Muscle of arm (tissue), 14 donors: ENCODE measurements around the gene IQGAP1. TPM values are rescaled to one million over a fixed set of nuclear protein-coding genes. Genes with fewer than 3 reads are reported as not detected.
A peak's percentile ranks its signal among the peaks of the same experiment; 100 is the strongest.
"Not testable (repeated sequence)": the region's sequence is repeated elsewhere in the genome, so short reads cannot be mapped to it uniquely, and the experiment has no call there.

Source experiments
- DNase-seq: peaks from one replicate; pipeline ENCODE4 v3.0.0-alpha.2; 2013
- long read RNA-seq, 11 donors: transcript quantifications; one replicate each; lab custom pipeline, GENCODE V29; 2026
- polyA plus RNA-seq, 12 donors: library from polyadenylated mRNA; unstranded; fragments of 120-200 nt; gene quantifications; one replicate each; pipeline ENCODE4 v1.2.1, GENCODE V29; 2013; ENCODE audit not compliant: insufficient read length in 12 of 12

The IQGAP1 gene, protein sequence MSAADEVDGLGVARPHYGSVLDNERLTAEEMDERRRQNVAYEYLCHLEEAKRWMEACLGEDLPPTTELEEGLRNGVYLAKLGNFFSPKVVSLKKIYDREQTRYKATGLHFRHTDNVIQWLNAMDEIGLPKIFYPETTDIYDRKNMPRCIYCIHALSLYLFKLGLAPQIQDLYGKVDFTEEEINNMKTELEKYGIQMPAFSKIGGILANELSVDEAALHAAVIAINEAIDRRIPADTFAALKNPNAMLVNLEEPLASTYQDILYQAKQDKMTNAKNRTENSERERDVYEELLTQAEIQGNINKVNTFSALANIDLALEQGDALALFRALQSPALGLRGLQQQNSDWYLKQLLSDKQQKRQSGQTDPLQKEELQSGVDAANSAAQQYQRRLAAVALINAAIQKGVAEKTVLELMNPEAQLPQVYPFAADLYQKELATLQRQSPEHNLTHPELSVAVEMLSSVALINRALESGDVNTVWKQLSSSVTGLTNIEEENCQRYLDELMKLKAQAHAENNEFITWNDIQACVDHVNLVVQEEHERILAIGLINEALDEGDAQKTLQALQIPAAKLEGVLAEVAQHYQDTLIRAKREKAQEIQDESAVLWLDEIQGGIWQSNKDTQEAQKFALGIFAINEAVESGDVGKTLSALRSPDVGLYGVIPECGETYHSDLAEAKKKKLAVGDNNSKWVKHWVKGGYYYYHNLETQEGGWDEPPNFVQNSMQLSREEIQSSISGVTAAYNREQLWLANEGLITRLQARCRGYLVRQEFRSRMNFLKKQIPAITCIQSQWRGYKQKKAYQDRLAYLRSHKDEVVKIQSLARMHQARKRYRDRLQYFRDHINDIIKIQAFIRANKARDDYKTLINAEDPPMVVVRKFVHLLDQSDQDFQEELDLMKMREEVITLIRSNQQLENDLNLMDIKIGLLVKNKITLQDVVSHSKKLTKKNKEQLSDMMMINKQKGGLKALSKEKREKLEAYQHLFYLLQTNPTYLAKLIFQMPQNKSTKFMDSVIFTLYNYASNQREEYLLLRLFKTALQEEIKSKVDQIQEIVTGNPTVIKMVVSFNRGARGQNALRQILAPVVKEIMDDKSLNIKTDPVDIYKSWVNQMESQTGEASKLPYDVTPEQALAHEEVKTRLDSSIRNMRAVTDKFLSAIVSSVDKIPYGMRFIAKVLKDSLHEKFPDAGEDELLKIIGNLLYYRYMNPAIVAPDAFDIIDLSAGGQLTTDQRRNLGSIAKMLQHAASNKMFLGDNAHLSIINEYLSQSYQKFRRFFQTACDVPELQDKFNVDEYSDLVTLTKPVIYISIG (N-terminal part only)
- polyA plus RNA-seq: 100 to 1,000 TPM in 5 of 12 donors, 10 to 100 TPM in 7; 66.2 to 209 (median 87.6) TPM
- long read RNA-seq, donor 1, full-length matches to known transcripts: 16 of 71 reads
- long read RNA-seq, donor 1, partial matches to known transcripts: 55 of 71 reads
- long read RNA-seq, donor 1, other reads (novel, unspliced or antisense): 0 of 71 reads
- long read RNA-seq, donor 2, full-length matches to known transcripts: 10 of 19 reads
- long read RNA-seq, donor 2, partial matches to known transcripts: 9 of 19 reads
- long read RNA-seq, donor 2, other reads (novel, unspliced or antisense): 0 of 19 reads
- long read RNA-seq, donor 3: 0 reads
- long read RNA-seq, donor 4, full-length matches to known transcripts: 3 of 8 reads
- long read RNA-seq, donor 4, partial matches to known transcripts: 5 of 8 reads
- long read RNA-seq, donor 4, other reads (novel, unspliced or antisense): 0 of 8 reads
- long read RNA-seq, donor 5, full-length matches to known transcripts: 5 of 21 reads
- long read RNA-seq, donor 5, partial matches to known transcripts: 16 of 21 reads
- long read RNA-seq, donor 5, other reads (novel, unspliced or antisense): 0 of 21 reads
- long read RNA-seq, donor 6, full-length matches to known transcripts: 3 of 3 reads
- long read RNA-seq, donor 6, partial matches to known transcripts: 0 of 3 reads
- long read RNA-seq, donor 6, other reads (novel, unspliced or antisense): 0 of 3 reads
- long read RNA-seq, donor 7, full-length matches to known transcripts: 2 of 7 reads
- long read RNA-seq, donor 7, partial matches to known transcripts: 5 of 7 reads
- long read RNA-seq, donor 7, other reads (novel, unspliced or antisense): 0 of 7 reads
- long read RNA-seq, donor 8, full-length matches to known transcripts: 6 of 26 reads
- long read RNA-seq, donor 8, partial matches to known transcripts: 20 of 26 reads
- long read RNA-seq, donor 8, other reads (novel, unspliced or antisense): 0 of 26 reads
- long read RNA-seq, donor 9, partial matches to known transcripts: 6 of 8 reads
- long read RNA-seq, donor 9, other reads (novel, unspliced or antisense): 0 of 8 reads
- long read RNA-seq, donor 10, full-length matches to known transcripts: 1 of 1 reads
- long read RNA-seq, donor 10, partial matches to known transcripts: 0 of 1 reads
- long read RNA-seq, donor 10, other reads (novel, unspliced or antisense): 0 of 1 reads
- long read RNA-seq, donor 11, full-length matches to known transcripts: 5 of 28 reads
- long read RNA-seq, donor 11, partial matches to known transcripts: 23 of 28 reads
- long read RNA-seq, donor 11, other reads (novel, unspliced or antisense): 0 of 28 reads

- peak; percentile 95 for DNase-seq
Observed at GRCh38 chr15:90387534-90388461, at the start of gene IQGAP1. TSS of gene IQGAP1 (plus strand) at chr15:90388242. CDS start at chr15:90388342, 100 bp downstream.

DNA sequence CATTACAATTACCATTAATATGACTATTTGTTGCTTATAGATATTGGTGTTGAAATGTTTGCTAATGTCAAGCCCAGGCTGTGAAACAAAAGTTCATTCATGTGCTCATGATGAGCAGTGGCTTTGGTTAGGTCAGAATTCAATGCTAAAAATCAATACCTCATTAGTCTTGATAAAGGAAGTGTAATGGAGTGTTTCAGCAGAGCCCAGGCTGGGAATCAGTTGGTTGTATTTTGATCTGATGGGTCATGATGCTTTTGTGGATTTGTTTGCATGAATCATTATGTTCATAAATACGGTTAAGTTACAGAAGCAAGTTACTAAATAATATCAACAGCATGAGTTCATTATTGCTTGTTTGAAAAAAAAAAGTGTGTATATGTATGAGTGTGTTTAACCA is 49.5 kb upstream of the IQGAP1 start:
- no peak for DNase-seq

DNA sequence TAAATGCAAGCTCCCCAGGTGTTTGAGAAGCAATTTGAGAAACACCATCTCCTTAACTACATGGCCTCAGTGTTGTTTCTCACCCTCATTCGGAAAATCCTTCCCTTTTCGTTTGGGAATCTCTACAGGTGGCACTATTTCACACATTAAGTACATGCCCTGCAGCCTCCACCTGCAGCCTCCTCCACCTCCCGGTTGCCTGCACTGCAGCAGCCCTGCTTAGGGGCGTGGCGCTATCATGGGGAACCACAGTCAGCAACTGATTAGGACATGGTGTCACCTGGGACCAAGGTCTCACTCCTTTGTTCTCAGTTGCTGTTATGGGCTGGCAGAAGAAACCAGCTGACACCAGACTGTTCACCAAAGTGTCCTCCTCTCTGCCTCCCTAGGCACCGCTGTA is 47.7 kb upstream of the IQGAP1 start:
- DNase-seq: no peak

- DNase-seq: no peak
Observed at GRCh38 chr15:90343302-90343790, 44.7 kb upstream of the IQGAP1 start.

- DNase-seq: no peak
Observed at GRCh38 chr15:90344662-90345061, 43.4 kb upstream of the IQGAP1 start.

GRCh38 chr15:90345857-90346256 is 42.2 kb upstream of the IQGAP1 start:
- DNase-seq: no peak

DNA sequence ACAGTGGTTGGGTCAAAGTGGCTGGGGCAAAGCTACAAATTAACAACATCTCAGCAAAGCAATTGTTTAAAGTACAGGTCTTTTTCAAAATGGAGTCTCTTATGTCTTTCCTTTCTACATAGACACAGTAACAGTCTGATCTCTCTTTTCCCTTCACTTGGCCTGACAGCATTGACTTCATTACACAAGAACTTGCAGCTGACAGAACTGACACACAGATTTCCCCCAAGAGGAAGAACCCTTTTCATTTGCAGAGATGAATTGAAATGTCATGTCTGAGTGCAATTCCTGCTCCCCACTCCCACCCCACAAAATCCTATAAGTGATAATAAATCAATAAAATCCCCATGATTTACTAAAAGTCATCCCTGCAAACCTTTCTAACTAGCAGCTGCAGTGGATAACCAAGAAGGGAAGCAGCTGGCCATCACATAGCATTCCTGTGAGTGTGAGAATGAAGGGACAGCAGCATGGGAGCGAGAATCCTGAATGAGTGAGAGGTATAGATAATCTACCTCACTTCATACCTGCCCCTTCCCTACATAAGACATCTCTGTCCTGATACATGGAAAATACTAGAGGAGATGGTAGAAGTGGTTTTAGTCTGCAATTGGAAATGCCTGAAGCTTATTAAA is 40.5 kb upstream of the IQGAP1 start:
- not testable (repeated sequence) for DNase-seq

GRCh38 chr15:90348456-90348855 is 39.6 kb upstream of the IQGAP1 start:
- no peak for DNase-seq

DNA sequence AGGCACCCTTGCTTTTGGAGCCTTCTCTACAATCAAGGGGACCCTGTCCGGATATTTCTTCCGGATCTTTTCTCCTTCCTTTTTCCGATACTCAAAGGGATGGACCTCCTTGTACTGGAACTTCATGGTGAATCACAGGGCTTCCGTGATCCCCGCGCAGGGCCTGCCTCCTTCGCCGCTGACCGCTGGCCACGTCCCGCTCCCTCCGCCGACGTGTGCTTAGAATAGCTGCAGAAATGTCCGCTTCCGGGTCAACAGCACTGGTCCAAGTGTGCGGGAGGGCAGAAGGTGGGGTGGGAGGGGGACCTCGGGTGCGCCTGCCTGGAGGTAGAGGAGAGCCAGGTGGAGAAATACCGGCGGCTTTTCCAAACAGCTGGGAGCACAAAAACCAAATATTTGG is 39.0 kb upstream of the IQGAP1 start:
- no peak for DNase-seq

GRCh38 chr15:90349821-90350220 is 38.2 kb upstream of the IQGAP1 start:
- no peak for DNase-seq

DNA sequence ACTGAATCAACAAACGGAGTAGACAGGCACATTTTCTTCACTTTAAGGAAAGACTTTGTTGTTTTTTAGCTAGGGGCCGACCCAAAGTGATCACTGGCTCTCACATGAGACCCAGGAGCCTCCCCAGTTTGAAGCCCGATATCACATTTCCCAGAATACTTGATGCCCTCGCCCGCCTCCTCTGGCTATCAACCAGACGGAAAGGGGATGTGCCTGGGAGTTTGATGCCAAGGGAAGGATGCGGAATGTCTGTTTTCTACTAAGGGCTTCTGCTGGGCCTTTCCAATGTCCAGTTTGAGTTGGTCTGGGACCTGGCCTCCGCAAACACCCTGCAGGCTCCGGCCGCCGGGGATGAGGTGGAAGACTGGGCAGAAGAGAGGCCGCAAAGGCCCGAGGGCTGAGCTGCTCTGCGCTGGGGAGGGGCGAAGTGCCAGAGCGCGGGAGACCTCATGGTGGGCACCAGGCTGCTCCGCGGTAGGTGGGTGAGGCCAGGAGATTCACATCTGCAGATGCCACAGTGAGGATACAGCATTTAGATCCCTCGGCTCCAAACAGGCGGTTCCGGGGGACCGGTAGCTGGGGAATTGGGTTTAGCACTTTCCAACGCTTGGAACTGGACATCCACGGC is 36.4 kb upstream of the IQGAP1 start:
- no peak for DNase-seq

- peak; percentile 96 for DNase-seq
Observed at GRCh38 chr15:90352107-90352893, 35.7 kb upstream of the IQGAP1 start, which contains the start of gene ZNF774. TSS of gene ZNF774 (plus strand) at chr15:90352284. CDS start at chr15:90354661, 2,377 bp downstream.

DNA sequence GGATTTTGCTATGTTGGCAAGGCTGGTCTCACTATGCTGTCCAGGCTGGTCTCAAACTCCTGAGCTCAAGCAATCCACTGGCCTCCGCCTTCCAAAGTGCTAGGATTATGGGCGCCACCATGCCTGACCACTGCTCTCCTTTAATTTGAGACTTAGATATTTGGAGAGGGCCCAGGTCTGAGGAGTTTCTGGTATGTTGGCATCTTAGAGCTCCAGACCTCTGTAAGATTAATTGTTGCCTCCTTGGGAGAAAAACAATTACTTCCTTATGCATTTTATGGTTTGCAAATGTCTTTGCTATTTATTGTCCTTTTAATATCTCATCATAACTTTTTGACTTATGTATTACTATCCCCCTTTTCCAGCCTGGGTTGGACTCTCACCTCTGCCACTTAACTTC is 33.1 kb upstream of the IQGAP1 start:
- DNase-seq: no peak

DNA sequence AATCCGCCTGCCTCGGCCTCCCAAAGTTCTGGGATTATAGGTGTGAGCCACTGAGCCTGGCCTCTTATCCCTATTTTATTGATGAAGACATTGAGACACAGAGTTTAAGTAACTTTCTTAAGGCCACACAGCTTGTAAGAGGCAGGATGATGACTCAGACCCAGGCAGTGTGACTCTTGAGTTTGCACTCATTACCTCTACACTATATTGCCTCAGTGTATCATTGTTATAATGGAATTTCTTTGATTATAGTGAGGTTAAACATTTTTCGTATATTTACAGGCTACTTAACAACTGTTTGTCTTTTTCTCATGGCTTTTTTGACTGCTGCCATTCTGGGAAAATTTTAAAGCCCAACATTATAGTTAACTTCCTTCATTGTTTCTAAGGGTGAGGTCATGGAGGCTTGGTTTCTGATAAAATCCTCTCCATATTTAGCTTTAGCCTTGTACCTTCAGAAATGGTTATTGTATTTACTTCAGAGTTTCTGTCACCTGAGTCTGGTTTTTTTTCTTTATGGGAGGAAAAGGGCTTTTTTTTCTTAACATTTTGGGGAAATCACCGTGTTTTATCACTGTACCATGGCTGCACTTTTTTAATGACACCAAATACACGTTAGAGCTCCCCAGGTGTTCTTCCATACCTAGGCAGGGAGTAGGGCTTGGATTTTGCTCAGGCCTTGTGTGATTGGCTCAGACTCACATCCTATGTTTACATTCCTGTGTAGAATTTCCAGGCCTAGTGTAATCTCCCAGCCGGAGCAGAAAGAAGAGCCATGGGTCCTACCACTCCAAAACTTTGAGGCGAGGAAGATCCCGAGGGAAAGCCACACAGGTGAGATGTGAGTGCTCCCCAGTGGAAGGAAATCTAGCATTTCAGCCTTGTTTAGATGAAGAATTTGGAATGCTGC is 29.7 kb upstream of the IQGAP1 start:
- no peak for DNase-seq
